Activated T-cell treated with anti-CD3 and anti-CD28 coated beads for 1 hour (primary cell): Measurements from ENCODE around the gene TTF2.
"Not testable (repeated sequence)": the region's sequence is repeated elsewhere in the genome, so short reads cannot be mapped to it uniquely, and the experiment has no call there.

Experiments
- DNase-seq: peaks from one replicate; pipeline ENCODE4 v3.0.0-alpha.2; 2020; ENCODE audit warnings: low read depth

TTF2 gene

DNA sequence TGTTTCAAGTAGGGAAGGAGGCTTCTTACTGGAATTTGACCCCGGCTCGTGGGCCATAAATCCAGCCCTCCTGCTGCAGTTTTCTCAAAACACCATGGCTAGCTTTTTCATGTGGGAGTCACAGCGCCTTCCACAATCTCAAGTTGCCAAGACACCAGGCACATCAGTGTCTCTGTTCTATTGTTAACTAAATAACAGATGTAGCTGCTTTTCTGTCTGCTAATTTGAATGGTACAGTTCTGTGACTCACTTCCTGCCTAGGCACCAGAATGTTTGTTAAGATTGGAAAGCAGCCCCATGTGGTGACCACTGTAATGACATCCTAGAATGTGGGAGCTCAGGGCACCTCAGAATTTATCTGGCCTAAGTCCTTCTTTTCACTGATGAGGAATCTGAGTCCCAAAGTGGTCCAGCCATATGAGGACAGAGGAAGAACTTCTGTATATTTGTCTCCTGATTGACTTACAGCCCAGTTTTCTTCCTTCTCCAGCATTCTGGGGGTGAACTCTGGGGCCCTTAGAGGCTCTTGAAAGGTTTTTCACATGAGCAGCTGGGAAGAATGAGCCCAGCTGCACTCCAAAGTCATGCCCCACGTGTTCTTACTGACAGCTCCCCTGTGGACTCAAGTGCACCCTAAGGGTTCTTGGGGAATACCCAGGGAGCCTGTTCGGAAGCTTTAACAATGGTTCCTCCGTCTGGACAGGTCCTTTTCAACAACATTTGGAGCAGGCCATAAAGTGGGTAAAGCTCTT is 33.9 kb downstream of the TTF2 start:
- peak; percentile 9 for DNase-seq

DNA sequence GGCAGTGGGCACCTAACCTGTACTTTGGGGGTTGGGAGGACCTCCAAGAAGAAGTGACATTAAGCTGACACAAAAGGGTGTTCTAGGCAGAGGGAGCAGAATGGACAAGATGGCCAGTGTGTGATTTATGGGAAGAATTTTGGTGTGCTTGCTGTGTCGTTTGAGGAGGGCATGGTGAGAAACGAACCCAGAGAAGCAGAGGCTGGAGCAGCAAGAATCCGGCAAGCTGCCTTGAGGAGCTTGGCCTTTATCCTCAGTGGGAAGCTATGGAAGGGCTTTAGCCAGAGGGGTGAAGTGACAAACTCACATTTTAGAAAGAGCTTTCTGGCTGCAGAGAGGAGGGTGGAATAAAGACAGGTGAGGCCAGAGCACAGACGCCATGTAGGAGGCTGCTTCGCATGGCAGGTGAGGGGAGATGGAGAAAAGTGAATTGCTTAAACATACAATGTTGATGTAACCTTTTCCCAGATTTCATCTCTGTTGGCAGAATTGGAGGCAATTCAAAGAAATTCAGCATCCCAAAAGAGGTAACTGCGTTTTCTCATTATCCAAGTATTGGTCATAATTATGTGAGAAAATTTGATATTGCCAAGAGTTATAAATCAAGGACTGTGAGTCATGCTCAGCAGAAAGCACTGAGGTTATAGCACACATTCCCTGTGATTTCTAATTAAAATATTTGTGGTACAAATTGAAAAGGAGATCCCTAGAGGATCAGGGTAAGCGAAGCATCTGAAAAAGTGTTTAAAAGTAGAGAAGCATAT is 34.9 kb downstream of the TTF2 start:
- no peak for DNase-seq

DNA sequence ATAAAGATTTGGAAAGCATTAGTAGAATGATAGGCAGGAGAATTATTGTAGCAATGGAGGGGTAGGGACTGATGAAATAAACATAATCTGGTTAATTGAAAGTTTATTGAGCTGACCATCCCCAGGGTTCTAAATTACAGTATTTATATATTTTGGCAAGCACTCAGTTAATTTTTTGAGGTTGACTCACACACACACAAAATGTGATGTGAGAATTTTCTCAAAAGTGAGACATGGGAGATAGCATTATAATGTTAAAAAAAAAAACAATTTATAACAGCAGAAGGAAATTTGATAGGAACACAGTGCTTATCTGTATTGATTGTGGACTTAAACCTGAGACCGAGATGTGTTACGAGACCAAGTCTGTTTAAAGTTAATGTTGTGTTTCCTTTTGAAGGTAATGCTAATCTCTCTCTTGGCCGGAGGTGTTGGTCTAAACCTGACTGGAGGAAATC is 36.9 kb downstream of the TTF2 start:
- no peak for DNase-seq

DNA sequence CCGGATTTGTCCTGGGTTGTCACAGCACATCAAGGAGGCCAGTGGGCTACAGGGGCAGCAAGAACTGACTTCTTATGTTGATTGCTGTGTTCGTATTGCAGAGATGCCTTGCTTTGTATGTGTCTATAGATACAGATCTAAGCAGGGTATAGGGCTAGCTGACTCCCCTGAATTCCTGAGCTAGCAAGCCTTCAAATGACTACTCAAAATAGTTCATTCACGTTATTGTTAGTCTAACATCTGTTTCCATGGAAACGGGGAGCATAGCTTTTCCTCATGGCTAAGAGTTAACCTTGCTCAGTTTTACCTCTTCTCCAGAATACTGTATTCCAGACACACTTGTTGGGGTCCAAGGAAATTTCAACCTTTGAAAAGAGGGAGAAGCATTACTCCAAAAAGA is 37.3 kb downstream of the TTF2 start:
- DNase-seq = no peak

DNA sequence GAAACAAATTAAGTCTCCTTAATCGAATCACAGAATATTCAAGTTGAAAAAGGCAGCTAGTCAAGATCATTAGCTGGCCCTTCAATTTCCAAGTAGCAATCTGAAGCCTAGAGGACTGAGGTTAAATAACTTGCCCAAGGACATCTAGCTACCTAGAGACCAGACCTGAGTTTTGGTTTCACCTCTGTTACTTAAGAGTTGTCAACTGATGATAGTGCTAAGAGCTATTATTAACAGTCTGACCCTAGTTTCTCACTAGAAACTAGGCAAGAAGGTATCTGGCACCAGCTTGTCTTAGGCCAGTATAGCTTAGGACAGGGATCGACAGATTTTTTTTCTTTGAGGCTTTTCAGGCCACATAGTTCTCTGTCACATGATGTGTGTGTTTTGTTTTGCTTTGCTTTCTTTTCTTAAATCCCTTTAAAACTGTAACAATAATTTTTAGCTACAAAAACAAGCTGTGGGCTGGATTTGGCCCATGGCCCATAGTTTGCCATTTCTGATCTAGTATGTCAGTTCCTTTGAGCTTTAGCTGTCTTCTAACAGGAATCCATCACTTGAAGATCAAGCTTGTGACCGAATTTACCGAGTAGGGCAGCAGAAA is 38.3 kb downstream of the TTF2 start:
- DNase-seq = no peak

DNA sequence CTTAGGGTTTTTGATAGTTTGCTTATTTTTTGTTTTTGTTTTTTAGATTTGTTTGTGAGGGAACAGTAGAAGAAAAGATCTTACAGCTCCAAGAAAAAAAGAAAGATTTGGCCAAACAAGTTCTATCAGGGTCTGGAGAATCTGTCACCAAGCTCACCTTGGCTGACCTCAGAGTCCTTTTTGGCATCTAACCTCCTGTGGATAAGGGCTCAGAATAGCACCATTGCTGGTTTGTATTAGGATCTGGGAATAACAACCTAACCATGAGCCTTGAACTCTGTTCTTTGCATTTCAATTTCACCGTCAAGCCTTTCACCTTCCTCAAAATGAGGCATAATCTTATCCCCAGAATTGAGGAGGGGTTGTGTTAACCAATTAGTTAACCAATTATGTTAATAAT is 41.2 kb downstream of the TTF2 start:
- DNase-seq = no peak

DNA sequence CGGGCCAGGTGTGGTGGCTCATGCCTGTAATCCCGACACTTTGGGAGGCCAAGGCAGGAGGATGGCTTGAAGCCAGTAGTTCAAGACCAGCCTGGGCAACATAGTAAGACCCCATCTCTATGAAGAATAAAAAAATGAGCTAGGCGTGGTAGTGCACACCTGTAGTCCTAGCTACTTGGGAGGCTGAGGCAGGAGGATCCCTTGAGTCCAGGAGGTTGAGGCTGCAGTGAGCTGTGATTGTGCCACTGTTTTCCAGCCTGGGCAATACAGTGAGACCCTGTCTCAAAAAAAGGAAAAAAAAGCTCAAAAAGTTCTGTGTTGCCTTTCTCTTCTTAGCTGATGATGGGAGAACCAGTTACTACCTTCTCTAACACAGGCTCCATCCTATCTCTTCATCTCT is 41.7 kb downstream of the TTF2 start:
- not testable (repeated sequence) for DNase-seq

DNA sequence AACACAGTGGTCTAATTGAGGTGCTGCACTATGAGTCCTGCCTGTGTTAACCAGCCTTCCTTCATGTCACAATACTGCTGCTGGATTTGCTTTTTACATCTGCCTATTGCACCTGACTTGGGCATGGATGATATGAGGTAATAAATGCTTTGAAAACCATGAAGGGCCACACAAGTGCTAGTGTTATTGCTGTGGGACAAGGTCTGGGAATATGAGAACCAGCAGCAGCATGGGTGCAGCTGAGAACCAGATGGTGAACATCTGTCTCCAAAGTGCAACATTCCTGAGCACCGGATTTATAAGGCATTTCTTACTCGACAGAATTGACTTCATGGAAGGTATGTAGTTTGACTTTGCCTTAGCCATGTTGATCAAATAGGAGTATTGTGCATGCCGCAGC is 44.9 kb downstream of the TTF2 start:
- DNase-seq = no peak

DNA sequence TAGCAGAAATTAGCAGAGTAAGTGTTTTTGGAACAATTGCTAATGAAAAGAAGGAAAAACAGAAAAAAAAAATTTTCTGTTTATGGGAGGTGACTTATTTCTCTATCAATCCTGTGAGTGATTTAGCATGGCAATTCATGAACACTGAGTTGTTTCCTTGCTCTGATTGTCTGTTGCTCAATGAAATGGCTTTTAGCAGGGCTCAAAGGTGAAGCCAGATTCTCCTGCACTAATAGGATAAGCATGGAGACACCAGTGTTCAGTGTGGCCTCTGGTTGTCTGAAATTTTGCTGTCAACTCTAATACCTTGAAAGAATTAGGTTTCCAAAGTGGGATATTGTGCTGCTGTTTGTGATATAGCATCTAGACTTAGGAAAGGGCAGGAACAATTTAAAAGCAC is 45.6 kb downstream of the TTF2 start:
- no peak for DNase-seq

DNA sequence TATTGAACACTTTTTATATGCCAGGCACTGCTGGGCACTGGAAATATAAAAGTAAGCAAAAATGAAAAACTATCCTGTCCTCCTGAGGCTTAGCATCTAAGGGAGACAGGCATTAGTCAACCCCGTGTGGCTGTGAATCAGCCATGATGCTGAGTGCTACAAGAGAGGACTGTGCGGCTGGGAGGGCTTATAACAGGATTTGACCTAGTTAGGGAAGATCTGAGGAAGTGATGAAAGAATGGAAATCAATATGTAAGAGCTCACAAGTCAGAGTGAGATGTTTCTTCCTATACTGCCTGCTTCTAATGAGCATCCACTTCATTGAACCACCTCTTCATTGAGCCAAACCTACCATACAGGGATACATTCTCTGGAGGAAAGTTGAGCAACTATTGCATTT is 46.4 kb downstream of the TTF2 start:
- no peak for DNase-seq

DNA sequence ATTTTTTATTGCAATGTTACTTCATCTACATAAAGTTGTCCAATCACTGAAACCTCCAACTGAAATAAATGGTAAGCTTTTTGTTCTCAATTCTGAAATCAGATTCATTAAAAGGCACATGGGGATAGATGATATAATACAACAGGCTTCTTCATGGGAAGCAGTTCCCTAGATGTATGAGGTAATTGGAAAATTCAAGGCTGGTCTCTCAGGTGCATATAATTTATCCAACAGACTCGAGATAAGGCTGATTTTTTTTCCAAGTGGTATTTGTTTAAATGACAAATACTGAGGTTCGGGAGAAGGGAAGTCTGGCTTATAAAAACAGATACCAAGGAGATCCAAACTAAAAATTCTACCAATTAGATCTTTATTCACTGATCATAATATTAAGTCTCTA is 47.2 kb downstream of the TTF2 start:
- DNase-seq = no peak

DNA sequence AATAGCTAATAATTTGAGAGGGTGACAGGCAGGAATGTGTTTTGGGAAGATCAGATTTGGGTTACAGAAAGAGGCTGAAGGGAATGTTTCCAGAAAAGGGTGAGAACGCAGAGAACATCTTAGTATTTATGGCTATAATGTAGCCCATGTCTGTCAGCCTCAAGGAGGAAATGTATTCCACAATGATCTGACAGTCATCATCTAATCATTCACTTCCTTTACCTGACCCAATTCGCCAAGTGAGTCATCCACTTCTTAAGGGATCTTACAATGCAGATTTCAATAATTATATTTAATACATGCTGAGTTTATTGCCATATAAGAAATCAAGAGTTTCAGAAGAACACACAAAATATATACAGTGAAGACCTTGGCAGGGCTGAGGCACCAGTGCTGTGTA is 50.6 kb downstream of the TTF2 start:
- no peak for DNase-seq

DNA sequence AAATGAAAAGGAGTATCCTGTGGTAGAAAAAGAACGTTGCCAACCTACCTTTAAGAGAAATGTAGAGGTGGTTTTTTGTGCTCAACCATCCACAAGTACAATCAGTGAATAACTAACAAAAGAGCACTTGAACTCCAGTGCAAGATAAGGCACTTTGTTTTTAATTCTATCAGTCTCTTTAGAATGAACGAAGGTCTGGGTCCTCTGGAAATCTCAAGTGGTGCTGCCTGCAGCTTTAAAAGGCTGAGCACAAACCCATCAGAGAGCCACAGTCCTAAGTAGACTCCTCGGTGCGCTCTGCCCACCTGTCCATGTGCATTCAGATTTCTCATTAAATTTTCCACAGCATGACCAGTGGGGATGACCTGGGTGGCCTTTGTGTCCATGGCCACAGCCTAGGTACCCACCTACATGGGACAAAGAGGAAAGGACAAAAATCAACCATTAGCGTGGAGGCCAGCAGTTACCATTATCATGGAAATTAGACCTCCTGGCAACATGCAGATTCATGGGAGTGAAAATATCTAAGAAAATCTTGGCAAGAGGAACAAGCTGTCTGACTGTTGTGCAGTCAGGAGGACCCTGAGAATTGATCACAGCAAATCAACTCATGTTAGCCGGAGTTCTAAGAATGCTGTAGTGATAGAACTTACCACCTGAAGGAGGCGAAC is 52.1 kb downstream of the TTF2 start:
- no peak for DNase-seq

DNA sequence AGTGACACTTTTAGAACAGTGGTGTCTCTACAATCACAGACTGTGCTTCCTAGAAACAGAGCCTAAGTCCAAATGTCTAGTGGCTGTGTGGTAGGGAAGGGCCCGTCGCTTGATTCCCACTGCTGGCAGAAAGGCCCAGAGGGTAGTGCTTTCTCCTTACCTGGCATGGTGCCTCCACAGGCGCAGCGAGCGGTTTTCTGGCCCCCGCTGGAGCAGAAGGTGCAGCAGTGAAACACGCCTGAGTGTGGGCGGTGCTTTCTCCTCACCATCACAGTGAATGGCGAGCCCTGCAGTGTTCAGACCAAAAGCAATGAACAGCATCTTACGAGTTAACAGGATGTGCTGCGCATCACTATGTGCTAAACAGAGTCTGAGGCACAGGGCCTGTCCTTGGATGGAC is 53.1 kb downstream of the TTF2 start:
- no peak for DNase-seq

DNA sequence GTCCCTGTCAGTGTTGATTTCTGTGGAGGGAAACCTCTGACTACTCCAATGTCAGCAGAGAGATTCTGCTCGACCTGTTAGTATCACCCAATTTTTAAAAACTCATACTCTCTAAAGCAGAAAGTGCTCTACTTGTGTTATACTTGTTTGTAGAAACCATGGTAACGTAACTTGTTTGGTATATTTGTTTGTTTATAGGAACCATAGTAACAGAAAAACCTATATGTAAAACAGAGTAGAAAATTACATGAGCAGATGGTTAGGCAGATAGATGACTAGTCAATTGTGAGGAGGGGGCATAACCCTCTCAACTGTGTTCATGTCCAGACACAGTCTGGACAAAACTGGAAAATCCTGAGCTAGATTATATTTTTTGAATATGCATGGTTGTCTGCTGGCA is 54.8 kb downstream of the TTF2 start:
- DNase-seq = no peak

DNA sequence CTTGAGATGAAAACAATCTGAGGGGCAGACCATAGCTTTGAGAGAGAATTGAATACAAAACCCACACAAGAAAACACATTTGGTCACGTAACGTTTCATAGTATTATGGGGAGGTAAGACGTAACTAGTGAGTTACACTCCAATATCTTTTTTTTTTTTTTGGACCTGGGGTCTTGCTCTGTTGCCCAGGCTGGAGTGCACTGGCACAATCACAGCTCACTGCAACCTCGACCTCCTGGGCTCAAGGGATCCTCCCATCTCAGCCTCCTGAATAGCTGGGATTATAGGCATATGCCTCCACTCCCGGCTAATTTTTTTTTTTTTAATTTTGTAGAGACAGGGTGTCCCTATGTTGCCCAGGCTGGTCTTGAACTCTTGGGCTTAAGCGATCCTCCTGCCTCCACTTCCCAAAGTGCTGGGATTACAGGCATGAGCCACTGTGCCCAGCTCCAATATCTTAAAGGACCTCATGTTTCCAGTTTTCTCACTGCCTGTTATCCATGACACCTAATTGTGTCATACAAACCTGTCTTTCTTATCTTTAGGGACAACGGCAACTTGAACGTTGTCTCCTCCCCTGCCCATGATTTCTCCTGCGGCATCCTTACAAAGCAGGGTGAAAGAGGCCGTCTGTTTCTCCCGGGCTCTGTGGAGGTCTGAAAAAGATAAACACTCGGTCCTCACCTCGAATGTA is 56.1 kb downstream of the TTF2 start:
- no peak for DNase-seq

DNA sequence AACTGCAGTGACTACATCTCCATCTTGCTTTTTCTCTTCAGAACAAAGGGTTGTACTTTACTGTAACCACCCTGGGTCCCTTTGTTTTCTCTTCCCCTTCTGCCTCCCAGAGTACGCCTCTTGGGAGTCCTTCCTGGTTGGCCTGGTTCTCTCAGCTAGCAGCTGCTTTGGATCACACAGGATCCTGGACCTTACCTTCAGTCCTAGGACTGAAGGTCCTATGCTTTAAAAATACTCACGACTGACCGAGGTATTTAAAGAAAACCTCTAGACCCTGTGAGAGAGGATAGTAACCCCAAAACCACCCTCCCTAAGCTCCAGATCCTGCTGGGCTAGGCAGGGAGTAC is 56.6 kb downstream of the TTF2 start:
- no peak for DNase-seq

DNA sequence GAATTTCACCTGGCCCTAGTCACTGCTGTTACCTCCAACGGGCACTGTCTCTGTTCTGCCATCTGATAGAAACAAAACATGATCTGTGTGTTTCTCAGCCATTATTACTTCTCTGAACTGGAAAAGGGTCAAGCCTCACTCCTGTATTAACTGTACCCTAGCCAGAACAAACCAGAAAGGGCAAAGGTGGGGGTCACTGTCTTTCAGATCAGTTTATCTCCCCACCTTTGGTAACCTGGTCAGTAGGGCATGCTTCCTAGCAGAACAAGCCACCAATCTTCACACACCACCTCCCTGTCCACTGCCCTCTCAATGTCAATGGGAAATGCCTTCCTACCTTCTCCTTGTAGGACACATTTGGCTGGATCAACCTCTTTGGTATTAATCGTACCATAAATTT is 57.6 kb downstream of the TTF2 start:
- no peak for DNase-seq

DNA sequence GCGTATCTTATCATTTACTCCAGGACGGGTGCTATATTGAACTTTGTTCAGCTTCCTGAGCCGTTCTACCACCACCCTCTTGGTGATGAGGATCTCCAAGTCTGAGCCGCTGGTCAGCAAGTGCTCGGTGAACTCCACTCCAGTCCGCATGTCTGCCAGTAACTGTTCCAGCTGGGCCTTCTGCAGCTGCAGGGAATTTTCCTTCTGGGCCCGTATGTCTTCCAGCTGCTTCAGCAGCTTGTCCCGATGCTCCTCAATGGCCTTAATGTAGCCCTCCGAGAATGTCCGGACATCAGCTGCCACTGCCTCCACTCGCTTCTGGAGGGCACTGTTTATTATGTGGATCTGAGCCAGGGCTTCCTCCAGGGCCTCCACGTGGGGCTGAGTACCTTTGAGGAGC is 58.0 kb downstream of the TTF2 start:
- no peak for DNase-seq

DNA sequence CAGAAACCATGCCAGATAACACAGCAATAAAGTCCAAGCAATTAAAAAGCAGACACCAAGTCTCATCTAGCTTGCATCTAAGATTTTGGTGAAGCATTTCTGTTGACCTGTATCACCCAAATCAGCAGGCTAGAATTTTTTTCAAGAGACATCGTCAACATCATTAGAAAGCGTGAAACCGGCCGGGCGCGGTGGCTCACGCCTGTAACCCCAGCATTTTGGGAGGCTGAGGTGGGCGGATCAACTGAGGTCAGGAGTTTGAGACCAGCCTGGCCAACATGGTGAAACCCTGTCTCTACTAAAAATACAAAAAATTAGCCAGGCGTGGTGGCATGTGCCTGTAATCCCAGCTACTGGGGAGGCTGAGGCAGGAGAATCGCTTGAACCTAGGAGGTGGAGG is 59.0 kb downstream of the TTF2 start:
- DNase-seq = not testable (repeated sequence)

DNA sequence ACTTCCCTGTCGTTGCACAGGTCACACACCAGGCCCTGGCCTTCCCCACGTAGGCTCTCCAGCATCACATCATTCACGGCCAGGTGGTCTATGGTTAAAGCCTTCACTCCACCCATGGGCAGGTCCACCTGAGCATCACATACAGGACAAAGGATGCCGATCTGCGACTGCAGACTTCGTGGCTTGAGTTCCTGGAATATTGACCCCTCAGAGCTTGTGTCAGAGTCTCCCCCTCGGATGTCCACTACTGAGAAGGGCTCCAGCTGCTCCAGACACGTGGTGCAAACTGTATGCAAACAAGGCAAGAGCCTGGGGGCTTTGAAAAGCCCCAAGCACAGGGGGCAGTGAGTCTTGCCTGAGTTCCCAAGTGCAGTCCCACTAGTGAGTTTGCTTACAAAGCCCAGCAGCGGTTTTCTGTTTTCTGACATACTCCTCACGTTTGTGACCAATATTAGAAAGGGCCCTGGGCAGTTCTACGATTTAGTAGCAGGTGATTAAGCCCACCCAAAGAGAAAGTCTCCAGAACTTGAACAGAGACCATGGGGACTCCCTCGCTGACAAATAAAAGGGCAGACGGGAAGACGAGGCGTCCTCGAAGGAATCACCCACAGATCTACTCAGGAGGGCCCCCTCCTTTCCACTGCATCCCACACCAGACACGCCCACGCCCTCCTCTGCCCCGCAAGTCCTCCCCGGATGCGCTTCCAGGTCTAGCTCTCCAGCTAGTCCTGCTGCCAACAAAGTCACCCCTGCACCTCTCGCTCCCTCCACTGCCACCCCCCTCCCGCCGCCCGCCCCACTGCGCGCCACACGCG is 60.9 kb downstream of the TTF2 start:
- DNase-seq = no peak
